Hematopoietic multipotent progenitor cell treated with erythropoietin and hydrocortisone succinate and interleukin-3 and kit ligand, for 4 days (in vitro differentiated cells): Measurements from ENCODE around the gene MARCHF2.
"Not testable (repeated sequence)": the region's sequence is repeated elsewhere in the genome, so short reads cannot be mapped to it uniquely, and the experiment has no call there.

Experiments used
- DNase-seq: peaks from one replicate; pipeline ENCODE4 v3.0.0-alpha.2; 2015

Gene MARCHF2

GRCh38 chr19:8413629-8413995 lies 507 bp downstream of the MARCHF2 start:
- no peak for DNase-seq

GRCh38 chr19:8416796-8417195 lies 3.7 kb downstream of the MARCHF2 start:
- peak; percentile 51 for DNase-seq

- no peak for DNase-seq
These were observed 8.7 kb downstream of the MARCHF2 start for GRCh38 chr19:8421484-8422461.

GRCh38 chr19:8423817-8424223 lies 10.7 kb downstream of the MARCHF2 start:
- peak; percentile 78 for DNase-seq

- DNase-seq: not testable (repeated sequence)
These were observed 12.2 kb downstream of the MARCHF2 start for GRCh38 chr19:8425331-8425730.

GRCh38 chr19:8426283-8426682 lies 13.2 kb downstream of the MARCHF2 start:
- DNase-seq: no peak

- DNase-seq: no peak
These were observed 15.9 kb downstream of the MARCHF2 start for GRCh38 chr19:8429044-8429443.

- no peak for DNase-seq
These were observed 16.7 kb downstream of the MARCHF2 start for GRCh38 chr19:8429826-8430225.

- no peak for DNase-seq
These were observed 17.5 kb downstream of the MARCHF2 start for GRCh38 chr19:8430650-8431049.

- no peak for DNase-seq
These were observed 25.1 kb downstream of the MARCHF2 start for GRCh38 chr19:8438236-8438635.

GRCh38 chr19:8441725-8442544 lies 28.8 kb downstream of the MARCHF2 start:
- DNase-seq: no peak

GRCh38 chr19:8444140-8444676 lies 31.1 kb downstream of the MARCHF2 start:
- DNase-seq: not testable (repeated sequence)

- DNase-seq: peak; percentile 99
These were observed 31.8 kb downstream of the MARCHF2 start, which contains the start of gene HNRNPM for GRCh38 chr19:8444677-8445487. Gene HNRNPM, plus strand, starts transcription at chr19:8444975. Its CDS starts 24 bp downstream, at chr19:8444999.

- DNase-seq: peak; percentile 71
These were observed 32.4 kb downstream of the MARCHF2 start for GRCh38 chr19:8445488-8446001.

- DNase-seq: no peak
These were observed 33.1 kb downstream of the MARCHF2 start for GRCh38 chr19:8446061-8446709.

- DNase-seq: no peak
These were observed 36.7 kb downstream of the MARCHF2 start for GRCh38 chr19:8449830-8450229.

GRCh38 chr19:8451377-8451776 lies 38.3 kb downstream of the MARCHF2 start:
- DNase-seq: no peak

GRCh38 chr19:8451885-8452284 lies 38.8 kb downstream of the MARCHF2 start:
- DNase-seq: peak; percentile 30

GRCh38 chr19:8452446-8453123 lies 39.5 kb downstream of the MARCHF2 start:
- no peak for DNase-seq

GRCh38 chr19:8453616-8454015 lies 40.5 kb downstream of the MARCHF2 start:
- DNase-seq: no peak

GRCh38 chr19:8454218-8454617 lies 41.1 kb downstream of the MARCHF2 start:
- DNase-seq: no peak
